COR-L47 (cell line): ENCODE measurements around the gene ARHGAP12.
"Not testable (repeated sequence)": the region's sequence is repeated elsewhere in the genome, so short reads cannot be mapped to it uniquely, and the experiment has no call there.

ENCODE experiments used
- DNase-seq: peaks from one replicate; lab custom pipeline; 2025; lab: John Stamatoyannopoulos, UW

ARHGAP12 gene

DNA sequence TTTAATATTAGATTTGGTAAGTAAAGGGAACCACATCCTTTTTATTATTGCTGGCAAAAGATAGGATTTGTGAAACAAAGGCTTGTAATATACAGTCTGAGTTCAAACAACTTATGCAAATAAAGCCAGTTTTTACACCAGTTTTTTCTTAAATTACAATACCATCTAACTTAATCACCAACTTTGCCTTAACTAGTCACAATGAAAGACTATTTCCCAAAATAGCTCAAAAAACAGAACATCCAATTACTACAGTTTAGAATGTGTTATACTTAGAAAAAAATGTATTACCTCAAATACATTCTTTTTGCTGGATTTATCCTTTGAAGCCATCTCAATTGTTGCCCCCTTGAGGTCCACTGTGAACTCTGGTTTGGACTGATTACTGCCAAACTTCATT lies 108.5 kb downstream of the ARHGAP12 start:
- no peak for DNase-seq

DNA sequence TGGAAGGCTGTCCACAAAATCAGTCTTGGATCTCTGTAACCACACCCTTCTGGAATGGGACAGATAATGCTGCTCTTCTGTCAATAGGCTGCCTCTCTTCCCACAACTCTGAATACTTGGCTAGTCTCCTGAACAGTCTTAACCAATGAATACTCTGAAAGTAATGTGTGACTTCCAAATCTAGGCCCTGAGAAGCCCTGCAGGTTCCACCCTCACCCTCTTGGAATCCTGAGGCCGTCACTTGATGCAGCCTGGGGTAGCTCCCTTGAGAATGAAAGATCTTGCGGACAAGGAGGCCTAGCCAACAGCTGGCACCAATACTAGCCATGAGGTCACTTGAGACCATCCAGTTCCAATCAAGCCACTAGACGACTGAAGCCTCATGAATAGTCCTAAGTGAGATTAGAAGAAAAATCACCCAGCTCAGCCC lies 109.2 kb downstream of the ARHGAP12 start:
- DNase-seq = no peak

DNA sequence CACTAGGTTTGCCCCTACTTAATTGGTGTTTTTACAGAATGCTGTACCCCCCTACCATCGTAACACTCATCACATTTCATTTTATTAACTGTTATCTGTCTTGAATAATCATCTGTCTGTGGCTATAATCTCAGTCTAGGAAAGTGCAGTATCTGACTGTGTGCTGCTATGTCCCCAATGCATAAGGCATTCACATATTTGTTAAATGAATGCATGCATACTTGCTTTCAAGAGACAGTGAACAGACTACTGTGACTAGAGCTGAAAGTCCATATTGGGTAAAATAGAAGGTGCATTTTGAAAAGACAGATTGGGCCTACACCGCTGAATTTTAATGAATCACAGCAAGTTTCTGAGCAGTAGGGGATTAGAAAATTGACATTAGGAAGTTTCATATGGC lies 112.3 kb downstream of the ARHGAP12 start:
- DNase-seq = no peak

DNA sequence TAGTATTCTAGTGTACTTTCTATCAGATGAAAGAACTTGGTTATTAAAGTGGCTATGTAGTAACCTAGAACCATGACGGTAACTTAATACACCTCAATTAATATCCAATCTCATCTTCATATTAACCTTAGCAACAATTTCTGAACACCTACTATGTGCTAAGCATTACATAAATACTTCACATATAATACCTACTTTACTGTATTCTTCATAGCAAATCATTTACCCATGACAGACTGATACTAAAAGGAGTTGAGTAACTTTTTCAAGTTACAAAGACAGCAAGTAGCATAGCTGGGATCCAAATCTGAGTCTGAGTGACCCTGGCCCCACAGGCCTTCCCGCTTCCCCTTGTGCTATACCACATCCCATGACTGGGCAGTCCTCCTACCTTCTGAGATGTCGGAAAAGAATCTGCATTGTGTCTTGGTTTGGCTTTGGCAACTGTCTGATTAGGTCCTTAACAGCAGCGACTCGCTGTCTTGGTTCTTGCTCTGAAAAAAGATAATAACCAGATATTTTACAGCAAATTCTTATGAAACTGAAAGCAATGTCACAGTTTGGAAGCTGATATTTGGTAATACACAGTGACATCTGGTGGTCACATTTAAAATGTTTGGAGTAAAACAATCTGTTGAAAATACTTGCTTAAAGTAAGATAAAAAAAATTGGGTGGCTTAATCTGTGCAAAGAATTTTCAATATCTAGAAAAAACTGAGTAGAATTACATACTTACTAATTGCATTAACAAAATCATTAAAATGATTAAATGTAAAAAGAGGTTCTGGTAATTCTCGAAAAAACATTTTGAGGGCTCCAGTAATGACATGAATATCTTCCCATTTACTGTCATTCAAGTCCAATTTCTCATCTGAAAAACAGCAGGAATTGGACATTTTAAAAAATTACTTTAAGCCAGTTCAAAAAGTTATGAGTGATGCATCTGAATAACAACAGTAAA lies 120.1 kb downstream of the ARHGAP12 start:
- peak; percentile 11 for DNase-seq

DNA sequence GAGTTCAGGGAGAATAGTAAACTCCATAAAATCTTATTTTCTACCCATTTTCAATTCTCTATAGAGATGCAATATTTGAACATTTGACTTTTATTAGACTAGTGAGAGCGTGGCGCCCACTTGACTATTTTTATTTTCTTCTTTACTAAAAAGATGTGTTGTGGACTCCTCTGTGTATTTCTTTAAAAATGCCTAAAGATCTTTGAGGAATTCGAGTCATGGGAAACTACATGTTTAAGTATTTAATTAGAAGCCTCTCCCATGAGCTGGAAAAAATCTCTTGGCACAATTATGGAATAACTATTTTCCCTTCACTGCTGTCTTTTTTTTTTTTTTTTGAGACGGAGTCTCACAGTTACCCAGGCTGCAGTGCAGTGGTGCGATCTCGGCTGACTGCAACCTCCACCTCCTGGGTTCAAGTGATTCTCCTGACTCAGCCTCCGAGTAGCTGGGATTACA lies 124.2 kb downstream of the ARHGAP12 start:
- DNase-seq = no peak

DNA sequence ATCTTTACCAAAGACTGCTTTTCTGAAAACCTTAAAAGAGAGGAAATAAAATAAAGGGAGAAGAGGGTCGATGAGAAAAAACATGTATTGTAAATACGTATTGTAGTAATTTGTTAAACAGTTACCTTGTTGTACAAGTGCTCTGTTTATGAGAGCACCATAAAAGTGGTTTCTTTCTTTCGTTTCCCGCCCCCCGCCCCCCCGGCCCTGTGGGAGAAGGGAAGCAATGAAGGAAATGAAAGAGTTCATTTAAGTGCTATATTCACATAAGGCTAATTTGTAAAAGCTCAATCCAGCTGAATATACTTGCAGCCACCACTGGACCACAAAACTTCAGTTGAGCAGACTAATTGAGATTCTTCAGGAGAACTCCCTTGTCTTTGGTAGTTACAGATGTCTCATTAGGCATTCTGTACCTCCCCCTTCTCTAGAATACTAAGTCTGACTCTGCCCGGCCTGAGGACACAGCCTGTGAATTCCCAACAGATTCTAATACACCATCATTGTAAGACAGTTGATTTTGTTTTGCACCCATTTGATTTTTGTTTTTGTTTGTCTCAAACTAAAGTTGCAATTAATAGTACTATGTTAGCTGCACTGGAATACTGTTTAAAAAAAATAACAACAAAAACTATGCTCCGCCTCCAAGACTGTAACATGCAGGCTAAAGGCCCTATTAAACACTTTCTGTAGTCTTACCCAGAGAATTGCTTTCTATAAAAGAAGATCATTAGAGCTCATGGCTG lies 124.9 kb downstream of the ARHGAP12 start:
- DNase-seq = no peak

DNA sequence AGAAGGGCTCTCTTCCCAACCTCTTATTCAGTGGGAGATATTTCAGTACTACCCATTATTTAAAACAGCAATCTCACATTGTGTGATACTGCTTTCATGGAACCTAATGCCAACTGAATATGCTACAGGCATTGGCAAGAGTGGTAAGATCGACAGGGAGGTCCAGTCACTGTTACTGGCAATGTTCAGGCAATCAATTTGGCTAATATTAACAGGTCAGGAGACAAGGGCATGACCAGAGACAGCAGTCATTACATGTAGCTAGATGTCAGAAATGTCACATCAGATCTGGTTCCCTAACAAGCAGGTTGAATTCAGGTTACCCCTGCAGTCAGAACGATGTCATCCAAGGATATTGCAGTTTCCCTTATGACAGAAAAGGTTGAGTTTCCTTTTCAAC lies 129.4 kb downstream of the ARHGAP12 start:
- no peak for DNase-seq

DNA sequence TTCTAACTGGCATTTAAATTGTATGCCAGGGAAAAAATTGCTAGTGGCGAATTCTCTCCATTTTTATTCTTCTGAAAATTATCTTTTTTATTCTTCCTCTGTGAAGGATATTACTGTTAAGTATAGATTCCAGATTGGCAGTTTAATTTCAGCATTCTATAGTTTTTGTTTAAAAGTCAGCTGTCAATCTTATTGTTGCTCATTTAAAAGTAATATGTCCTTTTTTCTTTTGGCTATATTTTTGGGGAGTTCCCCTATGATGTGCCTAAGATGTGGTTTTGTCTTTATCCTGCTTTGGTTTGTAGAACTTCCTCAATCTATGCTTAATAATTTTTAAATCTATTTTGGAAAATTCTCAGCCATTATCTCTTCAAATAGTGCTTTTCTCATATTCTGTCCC lies 135.9 kb downstream of the ARHGAP12 start:
- DNase-seq = no peak

DNA sequence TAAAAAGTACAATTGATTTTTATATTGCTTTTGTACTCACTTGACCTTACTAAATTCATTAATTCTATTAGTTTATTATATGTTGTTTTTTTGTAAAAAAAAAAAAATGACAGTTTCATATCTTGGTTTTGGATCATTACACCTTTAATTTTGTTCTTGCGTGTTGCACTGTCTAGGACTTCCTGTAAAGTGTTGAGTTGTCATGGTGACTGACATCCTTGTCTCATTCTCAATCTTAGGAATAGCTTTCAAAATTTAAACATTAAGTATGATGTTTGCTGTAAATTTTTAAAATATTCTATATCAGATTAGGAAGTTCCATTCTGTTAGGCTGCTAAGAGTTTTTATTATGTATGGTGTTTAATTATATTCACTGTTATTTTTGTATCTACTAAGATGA lies 139.1 kb downstream of the ARHGAP12 start:
- DNase-seq = no peak

DNA sequence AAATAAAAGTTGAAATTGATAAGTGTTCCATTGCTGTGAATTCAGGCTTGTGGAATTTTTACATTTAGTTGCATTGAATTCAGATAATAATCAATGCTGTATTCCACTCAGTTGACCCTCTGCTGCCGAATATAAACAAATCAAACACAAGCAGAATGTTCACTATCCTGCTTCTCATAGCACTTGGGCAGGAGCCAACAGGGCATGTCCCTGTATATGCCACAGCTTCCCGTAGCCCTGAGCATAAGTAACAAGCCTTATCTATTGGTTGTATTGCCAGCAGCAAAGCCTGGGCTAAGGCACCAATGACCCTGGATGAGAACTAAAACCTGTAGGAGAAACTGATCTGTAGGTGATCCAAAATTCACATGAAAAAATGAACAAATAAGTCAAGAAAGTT lies 145.9 kb downstream of the ARHGAP12 start:
- no peak for DNase-seq

DNA sequence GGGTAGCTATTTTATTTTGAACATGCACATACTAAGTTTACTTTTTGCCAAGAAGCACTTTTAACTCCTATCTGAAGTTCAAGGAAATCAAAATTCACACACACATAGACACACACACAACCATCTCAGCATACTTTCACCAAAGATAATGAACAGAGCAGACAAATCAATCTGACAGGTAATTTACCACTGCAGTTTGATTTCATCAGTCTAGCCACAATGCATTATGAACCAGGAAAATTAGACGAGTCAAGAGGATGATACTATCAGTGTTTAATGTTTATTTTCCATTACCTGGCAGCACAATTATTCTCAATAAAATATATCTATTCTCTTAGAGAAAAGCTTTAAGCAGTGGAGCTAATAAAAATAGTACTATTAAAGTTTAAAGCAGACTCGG lies 147.9 kb downstream of the ARHGAP12 start:
- no peak for DNase-seq

DNA sequence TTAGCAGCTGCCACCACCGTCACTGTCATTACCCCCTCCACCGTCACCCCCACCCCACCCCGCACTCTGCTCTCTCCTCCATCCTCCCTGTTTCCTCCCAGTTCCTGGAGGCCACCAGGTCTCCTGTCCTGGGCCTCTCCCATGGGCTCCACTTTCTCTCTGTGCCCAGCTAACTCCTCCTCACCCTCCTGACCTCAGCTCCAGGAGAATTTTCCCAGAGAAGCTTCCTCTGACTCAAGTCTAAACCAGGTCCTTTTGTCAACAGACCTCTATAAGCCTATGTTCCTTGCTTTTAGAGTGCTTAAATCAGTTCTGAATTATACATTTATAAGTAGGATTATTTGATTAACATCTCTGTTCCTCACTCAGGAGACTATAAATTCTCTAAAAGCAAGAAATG lies 150.0 kb downstream of the ARHGAP12 start:
- no peak for DNase-seq

DNA sequence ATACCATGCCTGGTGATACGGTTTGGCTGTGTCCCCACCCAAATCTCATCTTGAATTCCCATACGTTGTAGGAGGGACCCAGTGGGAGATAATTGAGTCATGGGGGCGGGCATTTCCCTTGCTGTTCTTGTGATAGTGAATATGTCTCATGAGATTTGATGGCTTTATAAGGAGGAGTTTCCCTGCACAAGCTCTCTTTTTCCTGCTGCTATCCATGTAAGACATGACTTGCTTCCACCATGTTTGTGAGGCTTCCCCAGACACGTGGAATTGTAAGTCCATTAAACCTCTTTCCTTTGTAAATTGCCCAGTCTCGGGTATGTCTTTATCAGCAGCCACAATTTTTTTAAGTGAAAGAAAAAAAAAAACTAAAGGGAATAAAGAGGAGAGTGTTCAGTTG lies 152.5 kb downstream of the ARHGAP12 start:
- no peak for DNase-seq

DNA sequence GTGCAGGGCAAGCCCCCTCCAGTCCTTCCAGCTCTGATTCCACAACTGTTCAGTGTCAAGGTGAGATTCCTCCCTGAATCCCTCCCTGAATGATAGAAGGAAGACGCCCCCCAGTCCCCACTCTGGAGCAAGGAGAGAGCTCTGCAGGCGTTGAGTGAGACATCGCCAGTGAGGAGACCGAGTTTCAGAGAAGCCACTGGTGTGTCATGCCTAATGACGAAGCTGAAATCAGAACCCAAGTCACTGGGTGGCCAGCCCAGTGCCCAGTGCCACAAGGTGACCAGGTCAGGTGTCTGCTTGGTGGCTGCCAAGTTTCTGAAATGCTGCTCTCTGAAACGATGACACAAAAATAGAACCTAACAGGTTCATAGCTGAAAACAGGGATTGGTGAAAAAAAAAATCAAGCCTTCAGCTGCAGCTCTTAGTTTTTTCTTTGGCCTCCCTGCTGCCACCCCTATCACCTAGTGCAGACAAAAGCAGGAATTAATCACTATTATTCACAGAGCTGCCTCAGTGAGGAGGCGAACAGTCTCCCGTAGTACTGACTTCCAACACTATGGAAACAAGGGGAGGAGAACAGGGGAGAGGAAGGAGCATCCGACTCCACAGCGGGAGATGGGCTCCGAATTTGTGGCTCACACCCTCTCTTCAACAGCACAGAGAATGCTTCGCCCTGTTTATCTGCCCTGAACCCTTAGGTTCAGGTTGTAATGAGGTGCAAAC lies 153.5 kb downstream of the ARHGAP12 start:
- DNase-seq = no peak

DNA sequence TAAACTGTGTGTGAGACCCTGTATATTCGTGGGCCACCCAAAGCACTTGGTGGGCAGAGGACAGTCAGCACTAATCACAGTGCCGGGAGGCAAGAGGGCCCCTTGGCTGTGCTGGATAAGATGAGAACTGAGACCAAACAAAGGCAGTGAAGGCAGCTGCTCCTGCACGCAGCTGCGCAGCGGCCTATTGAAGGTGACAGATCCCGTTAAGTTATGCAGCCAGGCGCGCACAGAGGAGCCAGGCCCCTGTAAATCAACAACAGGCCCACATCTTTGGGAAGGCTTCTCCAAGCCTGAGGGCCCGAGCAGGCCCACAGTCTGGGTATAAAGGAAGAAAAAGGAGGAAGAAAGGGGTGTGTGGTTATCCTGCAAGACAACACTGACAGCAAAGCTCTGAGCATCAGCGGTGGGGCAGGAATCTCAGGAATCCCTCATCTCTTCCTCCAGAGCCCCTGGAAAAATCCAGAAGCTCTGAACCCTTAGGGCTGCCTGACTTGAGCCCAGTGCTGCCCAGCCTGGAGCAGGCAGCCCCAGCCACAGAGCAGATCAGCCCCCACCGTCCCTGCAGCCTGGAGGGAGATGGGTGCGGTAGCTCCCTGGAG lies 154.2 kb downstream of the ARHGAP12 start:
- no peak for DNase-seq

DNA sequence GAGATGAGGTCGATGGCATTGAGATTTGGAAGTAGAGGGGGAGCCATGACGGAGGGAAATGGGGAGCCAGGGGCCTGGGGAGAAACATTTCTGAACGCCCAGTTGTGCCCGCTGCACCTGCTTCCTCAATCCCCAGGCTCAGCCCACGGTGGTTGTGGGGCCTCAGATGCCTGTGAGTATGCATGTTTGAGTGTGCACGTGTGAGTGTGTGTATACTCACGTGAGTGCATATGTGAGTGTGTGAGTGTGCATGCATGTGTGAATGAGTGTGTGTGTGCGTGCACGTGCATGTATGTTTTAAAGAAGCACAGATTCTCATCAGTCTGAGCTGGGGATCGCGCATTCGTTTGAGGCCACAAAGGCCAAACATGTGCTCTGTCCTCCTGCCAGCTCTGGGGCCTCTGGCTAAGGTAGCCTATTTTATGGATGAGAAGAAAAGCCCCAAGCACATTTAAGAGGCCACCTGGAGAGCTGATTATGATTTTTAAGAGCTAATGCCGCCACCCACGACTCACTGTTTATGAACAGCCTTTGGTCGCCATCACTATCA lies 154.8 kb downstream of the ARHGAP12 start:
- no peak for DNase-seq

DNA sequence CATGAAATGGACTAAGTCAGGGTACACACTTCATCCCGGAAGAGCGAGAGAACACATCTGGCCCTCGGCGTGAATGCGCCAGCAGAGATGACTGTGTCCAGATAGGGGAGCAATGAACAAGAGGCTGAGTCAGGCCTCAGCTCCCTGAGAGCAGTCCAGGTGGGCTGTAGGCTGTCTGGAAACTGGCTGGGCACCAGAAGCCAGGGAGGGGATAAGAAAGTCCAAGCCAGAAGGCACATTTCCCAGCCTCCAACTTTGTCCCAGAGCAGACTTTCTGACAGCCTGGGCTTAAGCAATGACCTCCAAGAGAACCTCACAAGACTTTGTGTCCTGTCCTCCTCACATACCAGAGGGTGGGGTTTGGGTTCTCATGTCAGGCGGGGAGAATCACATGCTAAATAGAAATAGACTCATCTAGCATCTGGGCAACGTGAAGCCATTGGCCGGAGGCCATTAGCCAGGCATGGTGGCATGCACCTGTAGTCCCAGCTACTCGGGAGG lies 157.2 kb downstream of the ARHGAP12 start:
- no peak for DNase-seq

DNA sequence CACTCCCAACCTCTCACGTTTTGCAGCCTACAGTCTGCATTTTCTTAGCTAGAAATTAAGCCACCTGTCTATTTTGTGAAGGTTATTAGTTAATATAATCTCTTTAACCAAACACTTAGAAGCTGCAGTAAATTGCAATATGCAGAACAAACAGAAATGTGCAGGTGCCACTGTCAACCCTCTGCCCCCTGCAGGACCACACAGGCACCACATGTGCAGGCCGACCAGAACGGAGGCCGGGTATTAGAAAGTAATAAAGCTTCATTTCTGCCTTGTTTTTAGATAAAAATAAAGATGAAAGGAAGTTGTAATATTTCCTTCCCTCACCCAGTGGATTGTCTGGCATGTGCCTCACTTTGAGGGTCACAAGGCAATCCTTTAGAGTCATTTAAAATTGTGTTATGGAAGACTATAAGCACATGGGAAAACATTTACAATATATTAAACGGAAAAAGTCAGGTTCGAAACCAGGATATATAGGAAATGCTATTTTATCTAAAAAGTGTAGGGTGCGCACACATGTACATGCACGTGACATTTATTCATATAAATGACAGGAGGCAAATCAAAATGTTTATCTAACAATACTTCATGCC lies 158.2 kb downstream of the ARHGAP12 start:
- DNase-seq = no peak

DNA sequence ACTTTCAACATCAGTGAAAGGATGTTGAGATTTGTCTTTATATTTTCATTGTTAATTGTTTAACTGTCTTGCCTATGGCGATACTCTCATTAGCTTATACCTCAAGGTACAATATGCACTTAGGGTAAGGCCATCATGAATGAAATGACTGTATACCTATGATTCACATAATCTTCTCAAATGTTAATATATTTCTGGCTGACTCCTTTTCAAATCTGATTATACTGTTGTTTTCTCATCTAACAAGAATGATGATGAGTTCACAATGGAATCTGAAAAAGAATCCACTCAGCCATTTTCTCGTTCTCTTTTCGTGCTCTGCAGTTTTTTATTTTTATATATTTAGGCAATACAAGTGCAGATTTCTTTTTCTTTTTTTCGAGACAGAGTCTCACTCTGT lies 159.1 kb downstream of the ARHGAP12 start:
- DNase-seq = no peak

DNA sequence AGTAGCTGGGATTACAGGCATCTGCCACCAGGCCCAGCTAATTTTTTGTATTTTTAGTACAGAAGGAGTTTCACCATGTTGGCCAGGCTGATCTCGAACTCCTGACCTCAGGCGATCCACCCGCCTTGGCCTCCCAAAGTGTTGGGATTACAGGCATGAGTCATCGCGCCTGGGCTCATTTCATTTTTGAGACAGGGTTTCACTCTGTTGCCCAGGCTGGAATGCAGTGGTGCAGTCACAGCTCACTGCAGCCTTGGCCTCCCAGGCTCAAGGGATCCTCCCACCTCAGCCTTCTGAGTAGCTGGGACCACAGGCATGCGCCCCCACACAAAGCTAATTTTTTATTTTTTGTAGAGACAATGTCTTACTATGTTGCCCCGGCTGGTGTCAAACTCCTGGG lies 159.7 kb downstream of the ARHGAP12 start:
- DNase-seq = not testable (repeated sequence)

DNA sequence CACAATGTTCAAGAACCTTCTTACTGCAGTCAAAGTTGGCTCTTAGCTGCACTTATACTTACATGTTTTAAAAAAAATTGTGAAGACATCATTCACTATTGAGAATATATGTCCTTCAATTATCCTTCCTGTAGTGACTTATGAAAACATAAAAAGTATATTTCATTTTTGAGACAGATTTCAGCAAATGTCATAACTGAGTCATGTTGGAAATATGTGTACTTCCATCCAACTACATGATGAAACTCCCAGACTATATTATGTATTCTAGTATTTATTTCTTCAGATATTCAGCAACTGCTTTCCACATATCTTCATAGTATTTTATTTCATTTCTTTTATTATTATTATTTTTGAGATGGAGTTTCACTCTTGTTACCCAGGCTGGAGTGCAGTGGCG lies 160.2 kb downstream of the ARHGAP12 start:
- DNase-seq = no peak
